Stomach smooth muscle (tissue), 2 donors: ENCODE data around the gene OXSR1.
A peak's percentile ranks its signal among the peaks of the same experiment; 100 is the strongest.
"Not testable (repeated sequence)": the region's sequence is repeated elsewhere in the genome, so short reads cannot be mapped to it uniquely, and the experiment has no call there.

ENCODE experiments used
- H3K27ac ChIP-seq: one replicate; pipeline ENCODE4 v1.7.0; 2013; ENCODE audit warnings: mild to moderate bottlenecking, low read length, inconsistent platforms
- H3K27me3 ChIP-seq, 2 donors: one replicate each; pipeline ENCODE4 v1.7.0; 2013; ENCODE audit warnings: low read length in 2 of 2; ENCODE audit not compliant: insufficient read depth in 2 of 2, control insufficient read depth in 1 of 2
- H3K36me3 ChIP-seq, 2 donors: one replicate each; pipeline ENCODE4 v1.7.0; 2013; ENCODE audit warnings: low read length in 2 of 2; ENCODE audit not compliant: control insufficient read depth in 2 of 2, insufficient read depth in 2 of 2
- H3K4me1 ChIP-seq: one replicate; pipeline ENCODE4 v1.7.0; 2013; ENCODE audit warnings: low read length; ENCODE audit not compliant: control insufficient read depth, insufficient read depth
- H3K4me3 ChIP-seq, 2 donors: one replicate each; pipeline ENCODE4 v1.7.0; 2013; ENCODE audit warnings: low read length in 2 of 2
- H3K9ac ChIP-seq, 2 donors: one replicate each; pipeline ENCODE4 v1.7.0; 2013; ENCODE audit warnings: low read length in 2 of 2, mild to moderate bottlenecking in 1 of 2
- H3K9me3 ChIP-seq, 2 donors: one replicate each; pipeline ENCODE4 v1.7.0; 2013; ENCODE audit warnings: low read length in 2 of 2; ENCODE audit not compliant: control insufficient read depth in 2 of 2
- donor health status: healthy.
- donor health status: Pancreatic carcinoma.

Gene OXSR1

GRCh38 chr3:38155825-38156224 lies 9.5 kb upstream of the OXSR1 start:
- H3K9ac ChIP-seq: no peak overlapping the region
- no peaks in the 10 kb centered on the region for H3K36me3 ChIP-seq
- no peaks in the 10 kb centered on the region for H3K27me3 ChIP-seq
- no peaks in the 10 kb centered on the region for H3K9me3 ChIP-seq
- H3K4me3 ChIP-seq: no peak overlapping the region
- no peaks in the 10 kb centered on the region for H3K4me1 ChIP-seq
- H3K27ac ChIP-seq: no peak overlapping the region

GRCh38 chr3:38157117-38157516 lies 8.2 kb upstream of the OXSR1 start:
- no peak overlapping the region for H3K27ac ChIP-seq
- no peaks in the 10 kb centered on the region for H3K36me3 ChIP-seq
- H3K4me1 ChIP-seq: no peaks in the 10 kb centered on the region
- no peak overlapping the region for H3K4me3 ChIP-seq
- no peak overlapping the region for H3K9ac ChIP-seq
- no peaks in the 10 kb centered on the region for H3K27me3 ChIP-seq
- H3K9me3 ChIP-seq: no peaks in the 10 kb centered on the region

GRCh38 chr3:38157595-38157994 lies 7.7 kb upstream of the OXSR1 start:
- no peaks in the 10 kb centered on the region for H3K9me3 ChIP-seq
- H3K9ac ChIP-seq: no peak overlapping the region
- no peaks in the 10 kb centered on the region for H3K4me1 ChIP-seq
- no peak overlapping the region for H3K4me3 ChIP-seq
- no peak overlapping the region for H3K27ac ChIP-seq
- no peaks in the 10 kb centered on the region for H3K36me3 ChIP-seq
- no peaks in the 10 kb centered on the region for H3K27me3 ChIP-seq

GRCh38 chr3:38158472-38158871 lies 6.9 kb upstream of the OXSR1 start:
- Histone ChIP-seq H3K9me3 (no peaks in the 10 kb centered on the region), H3K9ac (no peak overlapping the region), H3K4me1 (no peaks in the 10 kb centered on the region), H3K4me3 (no peak overlapping the region), H3K27ac (no peak overlapping the region), H3K36me3 (no peaks in the 10 kb centered on the region), H3K27me3 (no peaks in the 10 kb centered on the region)

- not testable (repeated sequence) for H3K27ac ChIP-seq, H3K9ac ChIP-seq, H3K4me1 ChIP-seq, H3K9me3 ChIP-seq, H3K27me3 ChIP-seq, H3K4me3 ChIP-seq, H3K36me3 ChIP-seq
These were observed 4.6 kb upstream of the OXSR1 start for GRCh38 chr3:38160704-38161103.

GRCh38 chr3:38163117-38163840 lies 2.1 kb upstream of the OXSR1 start:
- Histone ChIP-seq H3K4me1 (peaks cover 14% of the 10 kb centered on the region), H3K27ac (no peak overlapping the region), H3K9ac (no peak overlapping the region), H3K27me3 (no peaks in the 10 kb centered on the region), H3K36me3 (no peaks in the 10 kb centered on the region), H3K9me3 (no peaks in the 10 kb centered on the region), H3K4me3 (no peak overlapping the region)

- Histone ChIP-seq H3K36me3 (no peaks in the 10 kb centered on the region), H3K9me3 (no peaks in the 10 kb centered on the region), H3K4me1 (peaks cover 14% of the 10 kb centered on the region), H3K27me3 (no peaks in the 10 kb centered on the region), H3K27ac (peak overlapping the region; percentile 95), H3K9ac (peak overlapping the region; percentile 87 to 96), H3K4me3 (peak overlapping the region; percentile 69 to 90)
These were observed 1.3 kb upstream of the OXSR1 start for GRCh38 chr3:38163841-38164642.

- peak overlapping the region; percentile 87 to 96 for H3K9ac ChIP-seq
- no peaks in the 10 kb centered on the region for H3K9me3 ChIP-seq
- no peaks in the 10 kb centered on the region for H3K36me3 ChIP-seq
- H3K27me3 ChIP-seq: no peaks in the 10 kb centered on the region
- peak overlapping the region; percentile 95 for H3K27ac ChIP-seq
- peak overlapping the region; percentile 69 to 90 for H3K4me3 ChIP-seq
- H3K4me1 ChIP-seq: peaks cover 14% of the 10 kb centered on the region
These were observed 740 bp upstream of the OXSR1 start for GRCh38 chr3:38164643-38164951.

GRCh38 chr3:38165722-38166387 lies 518 bp downstream of the OXSR1 start:
- H3K27me3 ChIP-seq: no peaks in the 10 kb centered on the region
- peak overlapping the region; percentile 87 to 96 for H3K9ac ChIP-seq
- no peaks in the 10 kb centered on the region for H3K36me3 ChIP-seq
- no peaks in the 10 kb centered on the region for H3K9me3 ChIP-seq
- peak overlapping the region; percentile 95 for H3K27ac ChIP-seq
- peaks cover 14% of the 10 kb centered on the region for H3K4me1 ChIP-seq
- H3K4me3 ChIP-seq: peak overlapping the region; percentile 69 to 90

GRCh38 chr3:38167591-38167990 lies 2.3 kb downstream of the OXSR1 start:
- peaks cover 14% of the 10 kb centered on the region for H3K4me1 ChIP-seq
- H3K27me3 ChIP-seq: no peaks in the 10 kb centered on the region
- H3K36me3 ChIP-seq: no peaks in the 10 kb centered on the region
- no peak overlapping the region for H3K4me3 ChIP-seq
- no peak overlapping the region for H3K27ac ChIP-seq
- no peak overlapping the region for H3K9ac ChIP-seq
- no peaks in the 10 kb centered on the region for H3K9me3 ChIP-seq
